HFF-Myc (cell line): ENCODE data around the gene CGREF1.

Experiments
- DNase-seq: peaks from one replicate; pipeline ENCODE4 v3.0.0-alpha.2; 2011; ENCODE audit warnings: low read depth; ENCODE audit errors: extremely low read depth
- H3K4me3 ChIP-seq: replicated peaks from 2 replicates; pipeline ENCODE4 v1.5.1; 2011; ENCODE audit warnings: low read depth, mild to moderate bottlenecking, control low read depth, low read length
- CTCF ChIP-seq: IDR thresholded peaks from 2 replicates; pipeline ENCODE4 v1.5.1; 2012; ENCODE audit warnings: mild to moderate bottlenecking, low read depth, low read length, control low read depth; ENCODE audit errors: missing control alignments

Gene CGREF1

GRCh38 chr2:27133195-27133875 lies 14.4 kb upstream of the CGREF1 start:
- DNase-seq, result no peak

GRCh38 chr2:27131429-27131828 lies 12.5 kb upstream of the CGREF1 start:
- H3K4me3 ChIP-seq, result no peak overlapping the region
- no peak for DNase-seq
- TF ChIP-seq CTCF, result no peak

More at GRCh38 chr2:27133195-27133875, 14.4 kb upstream of the CGREF1 start:
- no peak for TF ChIP-seq CTCF
- H3K4me3 ChIP-seq, result peak overlapping the region; percentile 94

- no peak for DNase-seq
- TF ChIP-seq CTCF, result no peak
- no peak overlapping the region for H3K4me3 ChIP-seq
These were observed 11.5 kb upstream of the CGREF1 start for GRCh38 chr2:27130396-27130795.

GRCh38 chr2:27128668-27129571 lies 10.0 kb upstream of the CGREF1 start:
- no peak overlapping the region for H3K4me3 ChIP-seq
- no peak for DNase-seq
- TF ChIP-seq CTCF, result no peak

GRCh38 chr2:27127883-27128667 lies 9.1 kb upstream of the CGREF1 start:
- no peak for DNase-seq
- no peak overlapping the region for H3K4me3 ChIP-seq
- no peak for TF ChIP-seq CTCF

- no peak for TF ChIP-seq CTCF
- DNase-seq, result no peak
- no peak overlapping the region for H3K4me3 ChIP-seq
These were observed 7.4 kb upstream of the CGREF1 start for GRCh38 chr2:27126252-27126710.
